SIG-M5 (cell line): Measurements from ENCODE around the gene STN1.
A peak's percentile ranks its signal among the peaks of the same experiment; 100 is the strongest.

ENCODE experiments used
- DNase-seq: peaks from one replicate; lab custom pipeline; 2025; lab: John Stamatoyannopoulos, UW

STN1 gene

GRCh38 chr10:103929381-103929921 lies 11.5 kb upstream of the STN1 start:
- DNase-seq: no peak

GRCh38 chr10:103928784-103929183 lies 10.8 kb upstream of the STN1 start:
- DNase-seq: no peak

- DNase-seq: no peak
Measured at GRCh38 chr10:103926722-103927319, 8.8 kb upstream of the STN1 start.

GRCh38 chr10:103925591-103925990 lies 7.6 kb upstream of the STN1 start:
- DNase-seq: no peak

GRCh38 chr10:103923502-103923901 lies 5.5 kb upstream of the STN1 start:
- DNase-seq: no peak

GRCh38 chr10:103922659-103923058 lies 4.7 kb upstream of the STN1 start:
- no peak for DNase-seq

GRCh38 chr10:103921750-103922195 lies 3.8 kb upstream of the STN1 start:
- DNase-seq: no peak

GRCh38 chr10:103921248-103921647 lies 3.3 kb upstream of the STN1 start:
- DNase-seq: no peak

- no peak for DNase-seq
Measured at GRCh38 chr10:103919648-103920025, 1.7 kb upstream of the STN1 start.

GRCh38 chr10:103917302-103918052 lies 507 bp downstream of the STN1 start:
- DNase-seq: no peak

GRCh38 chr10:103916876-103917275 lies 1.1 kb downstream of the STN1 start:
- no peak for DNase-seq

GRCh38 chr10:103916254-103916653 lies 1.7 kb downstream of the STN1 start:
- DNase-seq: no peak

GRCh38 chr10:103915796-103916195 lies 2.2 kb downstream of the STN1 start:
- no peak for DNase-seq

- no peak for DNase-seq
Measured at GRCh38 chr10:103912759-103913158, 5.2 kb downstream of the STN1 start.

GRCh38 chr10:103911021-103911459 lies 6.9 kb downstream of the STN1 start:
- DNase-seq: peak; percentile 7

- no peak for DNase-seq
Measured at GRCh38 chr10:103910442-103911012, 7.5 kb downstream of the STN1 start.

GRCh38 chr10:103905441-103905840 lies 12.5 kb downstream of the STN1 start:
- DNase-seq: no peak

GRCh38 chr10:103901299-103901698 lies 16.7 kb downstream of the STN1 start:
- no peak for DNase-seq

GRCh38 chr10:103899312-103899711 lies 18.7 kb downstream of the STN1 start:
- DNase-seq: no peak

GRCh38 chr10:103897241-103897774 lies 20.7 kb downstream of the STN1 start:
- no peak for DNase-seq

GRCh38 chr10:103896225-103896624 lies 21.8 kb downstream of the STN1 start:
- no peak for DNase-seq

GRCh38 chr10:103895411-103896186 lies 22.4 kb downstream of the STN1 start:
- no peak for DNase-seq
